Stimulated activated CD4-positive, alpha-beta T cell treated with anti-CD3 and anti-CD28 coated beads, Interleukin-12 subunit alpha, Interleukin-12 subunit beta, amount 100 ng/mL, for 24 hours (primary cell): Measurements from ENCODE around the gene C5.

Source experiments
- DNase-seq, 2 experiments: peaks; one replicate each; pipeline ENCODE4 v3.0.0-alpha.2; 2020; ENCODE audit warnings: low read depth in 2 of 2

The C5 gene

GRCh38 chr9:120911295-120911837 lies 138.7 kb downstream of the C5 start:
- no peak for DNase-seq

GRCh38 chr9:120910643-120911042 lies 139.4 kb downstream of the C5 start:
- no peak for DNase-seq

DNA sequence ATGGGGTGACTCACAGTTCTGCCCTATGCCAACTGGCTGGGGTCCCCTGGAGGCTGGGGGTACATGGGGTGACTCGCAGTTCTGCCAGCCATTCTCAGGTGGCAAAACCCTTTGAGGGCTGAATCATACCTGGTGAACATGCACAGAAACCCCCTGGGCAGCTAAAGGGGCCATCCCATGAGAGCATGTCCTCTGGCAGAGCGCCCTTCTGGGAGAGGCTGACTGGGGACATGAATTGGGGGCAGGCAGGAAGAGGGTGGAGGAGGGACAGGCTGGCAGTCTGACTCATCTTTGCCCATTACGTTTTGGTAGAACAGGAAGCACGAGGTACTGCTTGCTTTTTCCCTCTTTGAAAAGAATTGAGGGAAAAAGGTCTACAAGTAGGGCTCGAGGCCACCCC lies 140.2 kb downstream of the C5 start:
- no peak for DNase-seq

GRCh38 chr9:120905315-120906164 lies 144.5 kb downstream of the C5 start:
- no peak for DNase-seq

DNA sequence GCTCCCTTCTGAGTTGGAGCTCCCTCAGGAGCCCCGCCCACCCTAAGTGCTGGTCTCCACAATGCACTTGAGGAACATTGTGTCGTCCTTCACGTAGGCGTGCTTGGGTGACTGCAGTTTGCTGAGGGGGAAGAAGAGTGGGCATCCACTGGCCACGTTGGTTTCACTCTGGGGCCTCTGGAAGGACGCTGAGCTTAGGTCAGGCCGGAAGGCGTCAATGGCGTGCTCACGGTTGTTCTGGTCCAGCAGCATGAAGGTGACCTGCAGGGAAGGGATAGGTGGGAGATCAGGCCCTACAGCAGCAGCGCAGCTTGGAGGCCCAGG lies 145.1 kb downstream of the C5 start:
- DNase-seq: no peak

DNA sequence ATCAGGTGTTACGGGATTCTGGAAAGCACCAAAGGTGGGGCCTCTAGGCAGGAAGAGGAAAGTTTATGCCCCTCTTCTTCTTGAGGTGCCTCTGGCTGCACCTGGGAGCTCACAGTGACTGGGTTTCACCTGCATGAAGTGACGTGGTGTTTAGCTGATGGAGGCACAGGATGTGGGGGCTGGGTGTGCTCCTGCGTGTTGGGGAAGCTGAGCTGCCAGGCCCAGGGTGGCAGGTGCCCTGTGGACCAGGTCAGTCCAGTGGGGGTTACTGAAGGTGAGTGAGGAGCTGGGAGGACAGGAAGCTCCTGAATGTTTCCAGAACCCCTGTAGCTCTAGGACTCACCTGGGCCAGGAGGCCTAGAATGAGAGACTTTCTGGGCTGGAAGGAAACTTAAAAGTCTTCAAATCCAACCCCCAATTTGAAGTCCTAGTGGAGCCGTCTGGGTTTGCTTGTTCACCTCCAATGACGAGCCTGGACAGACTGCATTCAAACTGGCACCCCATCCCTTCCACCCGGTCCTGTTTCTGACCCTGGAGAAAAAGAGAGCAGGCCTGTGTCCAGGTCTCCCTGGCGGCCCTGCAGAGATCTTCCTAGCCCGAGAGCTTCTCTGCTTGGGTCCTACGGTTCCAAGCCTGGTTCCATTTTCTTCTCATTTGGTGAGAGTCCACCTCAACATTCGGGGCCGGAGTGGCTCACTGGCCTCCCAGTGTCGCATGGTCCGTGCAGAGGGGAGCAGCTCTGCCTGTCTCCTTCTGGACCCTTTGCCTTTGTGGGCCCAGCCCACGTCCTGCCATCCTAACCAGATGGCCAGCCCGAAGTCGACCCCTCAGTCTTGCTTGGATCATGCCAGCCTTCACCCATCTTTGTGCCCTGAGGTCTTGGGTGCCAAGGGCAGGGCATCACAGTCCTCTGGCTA lies 145.8 kb downstream of the C5 start:
- DNase-seq: no peak

DNA sequence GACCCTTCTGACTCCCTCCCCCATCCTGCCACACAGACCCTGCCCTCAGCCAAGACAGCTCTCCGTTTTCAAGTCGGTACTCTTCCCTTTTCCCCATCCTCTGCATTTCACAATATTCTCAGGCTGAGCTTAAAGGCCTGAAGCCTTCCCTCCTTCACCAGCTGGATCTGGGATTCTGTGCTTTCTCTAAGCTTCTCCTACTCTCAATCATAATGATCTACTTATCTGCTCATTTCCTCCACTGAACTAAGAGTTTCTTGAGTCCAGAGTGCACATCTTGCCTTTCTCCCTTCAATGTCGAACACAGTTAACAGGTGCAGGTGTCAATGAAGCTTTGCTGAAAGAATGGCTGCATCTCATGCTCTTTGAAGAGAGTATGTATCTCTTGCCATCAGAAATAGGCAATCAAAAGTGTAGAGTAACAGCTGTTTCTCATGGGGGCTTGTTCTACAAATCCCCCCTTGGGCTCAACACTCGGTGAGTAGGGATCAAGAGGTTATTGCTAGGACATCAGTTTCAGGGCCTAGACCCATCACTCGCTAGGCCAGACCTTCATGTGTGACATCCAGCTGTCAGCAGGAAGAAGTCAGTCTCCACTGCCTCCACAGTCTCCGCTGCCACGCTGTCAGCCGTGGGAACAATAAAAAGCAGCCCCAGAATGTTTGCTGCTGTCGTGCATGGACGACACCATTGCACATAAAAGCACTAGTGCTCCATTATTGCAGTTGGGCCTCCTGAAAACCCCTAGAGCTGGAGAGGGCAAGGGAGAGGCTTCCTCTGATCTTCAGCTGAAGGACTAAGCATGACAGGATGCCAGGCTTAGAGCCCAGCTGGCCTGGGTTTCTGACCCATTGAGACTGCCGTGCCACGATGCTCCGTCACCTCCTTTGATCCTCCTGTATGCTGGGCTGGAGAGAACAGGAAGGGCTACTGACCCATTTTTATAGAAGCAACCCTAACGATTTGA lies 147.2 kb downstream of the C5 start:
- DNase-seq: no peak
